Thyroid gland (tissue), 4 donors: ENCODE results near the gene COL27A1.

Experiments used
- POLR2A ChIP-seq, 2 donors: fragments of 450-650 bp; IDR thresholded peaks; one replicate each; pipeline ENCODE4 v1.6.1; 2017; ENCODE audit warnings: antibody characterized with exemption in 2 of 2, mild to moderate bottlenecking in 2 of 2, moderate library complexity in 1 of 2
- TF ChIP-seq, protein P1 (sequence below), 6 experiments: fragments of 200-600 bp in 3 of 6; fragments of 450-650 bp in 3 of 6; sonication (generic) in 3 of 6; IDR thresholded peaks; one replicate each; pipeline ENCODE4 v1.5.1; 2016 to 2019; ENCODE audit warnings: antibody characterized with exemption in 6 of 6, mild to moderate bottlenecking in 2 of 6, inconsistent platforms in 1 of 6, moderate library complexity in 1 of 6

DNA sequence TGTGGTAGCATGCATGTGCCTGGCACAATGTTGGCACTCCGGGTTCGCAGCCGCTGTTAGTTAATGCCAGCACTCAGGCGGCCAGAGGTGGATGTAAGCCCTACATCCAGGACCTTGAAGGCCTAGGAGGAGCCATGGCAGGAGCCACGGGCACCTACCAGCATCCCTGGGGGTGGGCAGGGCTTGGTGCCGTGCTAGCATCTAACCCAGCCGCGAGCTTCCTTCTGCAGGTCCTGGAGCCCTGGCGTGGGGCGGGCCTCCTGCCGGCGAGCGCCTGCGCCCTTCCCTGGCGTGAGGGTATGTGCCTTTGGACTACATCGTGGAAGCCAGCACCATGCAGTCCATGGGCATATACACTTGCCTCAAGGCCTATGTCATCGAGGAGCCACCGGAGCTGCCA, 53.8 kb downstream of the COL27A1 start:
- no peak for TF ChIP-seq POLR2A (IDR thresholded peaks at IDR 0.05)
- TF ChIP-seq, protein P1, sequence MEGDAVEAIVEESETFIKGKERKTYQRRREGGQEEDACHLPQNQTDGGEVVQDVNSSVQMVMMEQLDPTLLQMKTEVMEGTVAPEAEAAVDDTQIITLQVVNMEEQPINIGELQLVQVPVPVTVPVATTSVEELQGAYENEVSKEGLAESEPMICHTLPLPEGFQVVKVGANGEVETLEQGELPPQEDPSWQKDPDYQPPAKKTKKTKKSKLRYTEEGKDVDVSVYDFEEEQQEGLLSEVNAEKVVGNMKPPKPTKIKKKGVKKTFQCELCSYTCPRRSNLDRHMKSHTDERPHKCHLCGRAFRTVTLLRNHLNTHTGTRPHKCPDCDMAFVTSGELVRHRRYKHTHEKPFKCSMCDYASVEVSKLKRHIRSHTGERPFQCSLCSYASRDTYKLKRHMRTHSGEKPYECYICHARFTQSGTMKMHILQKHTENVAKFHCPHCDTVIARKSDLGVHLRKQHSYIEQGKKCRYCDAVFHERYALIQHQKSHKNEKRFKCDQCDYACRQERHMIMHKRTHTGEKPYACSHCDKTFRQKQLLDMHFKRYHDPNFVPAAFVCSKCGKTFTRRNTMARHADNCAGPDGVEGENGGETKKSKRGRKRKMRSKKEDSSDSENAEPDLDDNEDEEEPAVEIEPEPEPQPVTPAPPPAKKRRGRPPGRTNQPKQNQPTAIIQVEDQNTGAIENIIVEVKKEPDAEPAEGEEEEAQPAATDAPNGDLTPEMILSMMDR (IDR thresholded peaks at IDR 0.05): no peak
